ENCODE data around the gene MMP28. TPM values are rescaled to one million over a fixed set of nuclear protein-coding genes. Genes with fewer than 3 reads are reported as not detected.

Gene MMP28
- total RNA-seq, 4 donors from 2014 or later: 29.1 to 61.0 (median 35.2) TPM

DNA sequence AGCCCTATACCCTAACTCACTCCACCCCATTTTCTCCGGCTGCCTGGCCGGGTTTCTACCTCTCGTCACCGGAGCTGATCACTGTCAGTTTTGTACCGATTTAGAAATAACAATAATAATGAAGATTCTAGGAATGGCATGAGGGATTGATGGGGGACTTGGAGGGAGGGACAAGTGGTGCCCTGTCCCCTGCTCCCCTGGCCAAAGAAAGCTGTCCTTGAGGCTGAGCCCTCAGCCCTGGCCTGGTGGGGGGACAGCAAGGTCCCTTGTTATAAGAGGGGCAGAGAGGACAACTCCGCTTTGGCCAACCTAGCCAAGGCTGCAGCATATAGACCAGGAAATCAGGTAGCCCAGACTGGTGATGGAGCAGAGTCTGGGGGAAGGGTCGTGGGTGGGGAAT lies 52.9 kb downstream of the MMP28 start:
- no peak overlapping the region for H3K27ac ChIP-seq
- peaks cover 0 to 91% (median 5%) of the 10 kb centered on the region in 4 donors for H3K27me3 ChIP-seq
- intact Hi-C loops (cut with DNase I): no loop called here
- peaks cover 9 to 14% (median 10%) of the 10 kb centered on the region in 3 donors for H3K4me1 ChIP-seq
- no peaks in the 10 kb centered on the region for H3K9me3 ChIP-seq
- WGBS, 2 donors: 68 to 70% methylated on average over 7 of the region's 7 CpGs
- no peaks in the 10 kb centered on the region for H3K36me3 ChIP-seq
- DNase-seq: no peak
- H3K4me3 ChIP-seq: no peak overlapping the region
- TF ChIP-seq POLR2A (IDR thresholded peaks at IDR 0.05): no peak
- TF ChIP-seq, protein P1, sequence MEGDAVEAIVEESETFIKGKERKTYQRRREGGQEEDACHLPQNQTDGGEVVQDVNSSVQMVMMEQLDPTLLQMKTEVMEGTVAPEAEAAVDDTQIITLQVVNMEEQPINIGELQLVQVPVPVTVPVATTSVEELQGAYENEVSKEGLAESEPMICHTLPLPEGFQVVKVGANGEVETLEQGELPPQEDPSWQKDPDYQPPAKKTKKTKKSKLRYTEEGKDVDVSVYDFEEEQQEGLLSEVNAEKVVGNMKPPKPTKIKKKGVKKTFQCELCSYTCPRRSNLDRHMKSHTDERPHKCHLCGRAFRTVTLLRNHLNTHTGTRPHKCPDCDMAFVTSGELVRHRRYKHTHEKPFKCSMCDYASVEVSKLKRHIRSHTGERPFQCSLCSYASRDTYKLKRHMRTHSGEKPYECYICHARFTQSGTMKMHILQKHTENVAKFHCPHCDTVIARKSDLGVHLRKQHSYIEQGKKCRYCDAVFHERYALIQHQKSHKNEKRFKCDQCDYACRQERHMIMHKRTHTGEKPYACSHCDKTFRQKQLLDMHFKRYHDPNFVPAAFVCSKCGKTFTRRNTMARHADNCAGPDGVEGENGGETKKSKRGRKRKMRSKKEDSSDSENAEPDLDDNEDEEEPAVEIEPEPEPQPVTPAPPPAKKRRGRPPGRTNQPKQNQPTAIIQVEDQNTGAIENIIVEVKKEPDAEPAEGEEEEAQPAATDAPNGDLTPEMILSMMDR (IDR thresholded peaks at IDR 0.05): no peak

DNA sequence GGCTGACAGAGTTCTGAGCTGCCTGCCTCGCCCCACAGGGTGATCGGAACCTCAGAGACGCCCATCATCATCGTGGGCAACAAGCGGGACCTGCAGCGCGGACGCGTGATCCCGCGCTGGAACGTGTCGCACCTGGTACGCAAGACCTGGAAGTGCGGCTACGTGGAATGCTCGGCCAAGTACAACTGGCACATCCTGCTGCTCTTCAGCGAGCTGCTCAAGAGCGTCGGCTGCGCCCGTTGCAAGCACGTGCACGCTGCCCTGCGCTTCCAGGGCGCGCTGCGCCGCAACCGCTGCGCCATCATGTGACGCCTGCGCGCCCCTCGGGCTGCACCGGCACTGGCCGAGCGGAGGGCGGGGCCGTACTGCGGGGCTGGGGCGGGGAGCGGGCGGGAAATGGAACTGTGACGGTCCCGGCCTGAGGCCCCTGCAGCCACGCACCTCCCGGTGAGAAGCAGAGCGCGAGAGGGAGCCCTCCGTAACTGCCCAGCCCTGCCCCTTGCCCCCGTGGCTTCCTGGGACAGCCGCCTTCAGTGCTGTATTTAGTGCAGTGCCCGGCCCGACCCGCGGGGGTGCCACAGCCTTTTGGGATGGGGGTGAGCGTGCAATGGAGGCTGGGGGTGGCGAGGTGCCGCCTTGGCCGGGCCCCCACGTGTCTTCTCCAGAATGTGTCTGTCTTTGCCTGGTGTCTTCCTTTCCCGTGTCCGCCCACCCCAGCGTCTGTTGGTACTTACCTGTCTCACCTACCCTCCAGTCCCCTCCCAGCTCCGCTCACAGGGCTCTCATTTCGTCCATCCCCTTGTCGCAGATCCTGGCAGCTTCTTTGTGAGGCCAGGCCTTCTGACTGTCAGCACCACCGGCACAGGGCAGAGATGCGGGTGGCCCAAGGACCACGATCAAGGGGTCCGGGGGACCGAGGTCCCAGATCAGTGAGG lies 54.2 kb downstream of the MMP28 start:
- no peak for TF ChIP-seq POLR2A (IDR thresholded peaks at IDR 0.05)
- TF ChIP-seq, protein P1 (IDR thresholded peaks at IDR 0.05): no peak
- Histone ChIP-seq H3K9me3 (no peaks in the 10 kb centered on the region), H3K27ac (no peak overlapping the region), H3K27me3 (peaks cover 0 to 79% (median 5%) of the 10 kb centered on the region in 4 donors), H3K36me3 (no peaks in the 10 kb centered on the region), H3K4me3 (peak overlapping the region in 2 of 4 donors; percentile 23 to 45), H3K4me1 (peaks cover 5 to 10% (median 7%) of the 10 kb centered on the region in 3 donors)
- DNase-seq: no peak
- WGBS, 2 donors: 40 to 85% methylated on average over 10 to 19 of the region's 73 CpGs
- intact Hi-C loops (cut with DNase I): no loop called here

DNA sequence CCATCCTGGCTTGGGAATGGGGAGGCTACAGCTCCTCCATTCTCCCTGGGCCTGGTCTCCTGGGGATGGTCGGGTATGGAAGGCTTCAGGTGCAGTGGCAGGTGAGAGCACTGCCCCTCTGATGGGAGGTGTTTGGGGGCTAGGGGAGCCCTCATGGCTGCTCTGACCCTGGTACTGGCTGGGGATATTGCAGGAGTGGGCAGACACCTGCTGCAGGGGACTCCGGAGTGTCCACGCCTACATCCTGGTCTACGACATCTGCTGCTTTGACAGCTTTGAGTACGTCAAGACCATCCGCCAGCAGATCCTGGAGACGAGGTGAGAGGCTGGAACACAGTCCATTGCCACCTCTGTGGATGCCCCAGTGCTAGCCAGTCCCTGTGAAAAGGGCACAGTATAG lies 55.2 kb downstream of the MMP28 start:
- no peak for TF ChIP-seq POLR2A (IDR thresholded peaks at IDR 0.05)
- TF ChIP-seq, protein P1 (IDR thresholded peaks at IDR 0.05): no peak
- WGBS, 2 donors: 91 to 93% methylated on average over 3 to 4 of the region's 7 CpGs
- Histone ChIP-seq H3K27ac (no peak overlapping the region), H3K4me1 (peaks cover 5 to 10% (median 7%) of the 10 kb centered on the region in 3 donors), H3K36me3 (no peaks in the 10 kb centered on the region), H3K27me3 (peaks cover 0 to 68% (median 5%) of the 10 kb centered on the region in 4 donors), H3K9me3 (no peaks in the 10 kb centered on the region), H3K4me3 (no peak overlapping the region)
- no peak for DNase-seq
- intact Hi-C loops (cut with DNase I): no loop called here

DNA sequence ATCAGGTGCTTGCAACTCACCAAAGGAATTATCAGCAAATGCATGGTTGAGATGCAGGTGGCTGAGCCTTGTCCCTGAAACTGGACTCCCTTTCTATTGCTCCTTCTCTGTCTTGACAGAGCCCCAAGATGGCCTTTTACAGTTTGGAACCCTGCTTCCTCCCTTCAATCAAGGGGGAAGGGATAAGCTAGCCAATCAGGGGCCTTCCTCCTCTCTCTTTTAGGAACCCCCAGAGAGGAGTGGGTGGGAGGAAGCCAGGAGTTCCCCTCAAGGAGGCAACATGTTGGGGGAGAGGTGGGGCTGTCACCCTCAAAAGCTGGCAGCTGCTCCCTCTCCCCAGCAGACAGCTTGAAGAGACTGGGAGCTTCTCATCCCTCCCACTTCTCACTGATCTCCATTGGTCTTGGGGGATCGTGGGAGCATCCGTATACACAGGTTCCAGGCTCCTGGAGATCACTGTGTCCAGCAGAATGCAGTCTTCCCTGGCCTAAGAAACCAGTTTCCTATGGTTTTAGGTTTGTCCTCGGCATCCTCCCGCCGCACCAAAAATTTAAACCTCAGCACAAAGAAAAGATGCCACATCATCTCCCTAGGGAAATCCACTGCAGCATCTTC lies 56.8 kb downstream of the MMP28 start:
- Histone ChIP-seq H3K4me3 (no peak overlapping the region), H3K9me3 (no peaks in the 10 kb centered on the region), H3K36me3 (no peaks in the 10 kb centered on the region), H3K27me3 (peaks cover 0 to 52% (median 5%) of the 10 kb centered on the region in 4 donors), H3K4me1 (peaks cover 5 to 10% (median 7%) of the 10 kb centered on the region in 3 donors), H3K27ac (no peak overlapping the region)
- no peak for DNase-seq
- no peak for TF ChIP-seq POLR2A (IDR thresholded peaks at IDR 0.05)
- TF ChIP-seq, protein P1 (IDR thresholded peaks at IDR 0.05): no peak
- WGBS, 2 donors: 74 to 100% methylated on average over 3 to 5 of the region's 5 CpGs
- intact Hi-C loops (cut with DNase I): no loop called here

DNA sequence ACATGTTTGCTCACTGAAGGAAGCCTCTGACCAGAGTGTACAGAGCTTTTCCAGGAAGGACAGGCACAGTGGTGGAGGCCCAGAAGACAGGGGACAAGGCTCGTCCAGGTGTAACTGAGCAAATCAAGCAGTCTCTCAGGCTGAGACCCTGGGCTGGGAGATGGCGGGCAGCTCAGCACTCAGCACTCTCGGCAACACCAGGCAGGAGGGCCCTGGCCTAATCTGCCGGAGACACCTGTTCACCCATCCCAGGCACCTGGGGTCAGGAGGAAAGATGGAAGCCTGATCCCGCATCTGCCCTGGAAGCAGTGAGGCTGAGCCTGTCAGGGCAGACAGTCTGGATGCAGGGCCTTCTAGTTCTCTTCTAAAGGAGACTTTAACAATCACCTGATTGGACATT lies 59.2 kb downstream of the MMP28 start:
- H3K4me1 ChIP-seq: peaks cover 4 to 19% (median 13%) of the 10 kb centered on the region in 3 donors
- DNase-seq: no peak
- no peak overlapping the region for H3K27ac ChIP-seq
- no peaks in the 10 kb centered on the region for H3K36me3 ChIP-seq
- intact Hi-C loops (cut with DNase I): no loop called here
- no peaks in the 10 kb centered on the region for H3K9me3 ChIP-seq
- TF ChIP-seq, protein P1 (IDR thresholded peaks at IDR 0.05): no peak
- no peak for TF ChIP-seq POLR2A (IDR thresholded peaks at IDR 0.05)
- WGBS, 2 donors: 82 to 87% methylated on average over 1 to 5 of the region's 5 CpGs
- H3K4me3 ChIP-seq: no peak overlapping the region
- H3K27me3 ChIP-seq: peaks cover 0 to 41% (median 0%) of the 10 kb centered on the region in 4 donors
